Naive B cell (primary cell): Measurements from ENCODE around the gene SLC19A1. TPM values are rescaled to one million over a fixed set of nuclear protein-coding genes. Genes with fewer than 3 reads are reported as not detected.
A peak's percentile ranks its signal among the peaks of the same experiment; 100 is the strongest.

Experiments used
- ATAC-seq, 2 donors: fragments of 150-1000 bp; cut with Tn5 transposase; 2 replicates each; pipeline ENCODE4 v1.10.0; 2021; ENCODE audit warnings: low read depth in 2 of 2, mild to moderate bottlenecking in 2 of 2, moderate library complexity in 2 of 2
- DNase-seq: peaks from one replicate; pipeline ENCODE4 v3.0.0; 2022
- H3K27ac Mint-ChIP-seq, 6 donors: one replicate each; pipeline ENCODE4 v1.8.0; 2020 to 2022; ENCODE audit warnings: mild to moderate bottlenecking in 6 of 6, mixed read lengths in 6 of 6, moderate library complexity in 5 of 6, inconsistent platforms in 2 of 6
- H3K27me3 Mint-ChIP-seq, 3 donors: one replicate each; pipeline ENCODE4 v1.8.0; 2021 to 2022; ENCODE audit warnings: mixed read lengths in 3 of 3, mild to moderate bottlenecking in 1 of 3
- H3K36me3 Mint-ChIP-seq, 2 donors: one replicate each; pipeline ENCODE4 v1.8.0; 2020 to 2022; ENCODE audit warnings: mixed read lengths in 2 of 2, inconsistent platforms in 1 of 2, mild to moderate bottlenecking in 1 of 2
- H3K4me1 Mint-ChIP-seq, 3 donors: one replicate each; pipeline ENCODE4 v1.8.0; 2020 to 2022; ENCODE audit warnings: mixed read lengths in 3 of 3, inconsistent platforms in 1 of 3, mild to moderate bottlenecking in 1 of 3, moderate library complexity in 1 of 3
- H3K4me3 Mint-ChIP-seq, 8 donors: one replicate each; pipeline ENCODE4 v1.8.0; 2020 to 2022; ENCODE audit warnings: mild to moderate bottlenecking in 8 of 8, mixed read lengths in 8 of 8, moderate library complexity in 8 of 8, inconsistent platforms in 2 of 8
- H3K9me3 Mint-ChIP-seq, 7 donors: one replicate each; pipeline ENCODE4 v1.8.0; 2020 to 2022; ENCODE audit warnings: mixed read lengths in 7 of 7, mild to moderate bottlenecking in 5 of 7, inconsistent platforms in 2 of 7, moderate library complexity in 1 of 7
- polyA plus RNA-seq, 6 donors: library from polyadenylated mRNA; unstranded; fragments of 300-500 nt; fragmentation: Illumina TruSeq; gene quantifications; one replicate each; pipeline ENCODE4 v1.2.3, GENCODE V29; 2021; ENCODE audit warnings: low read depth in 6 of 6

SLC19A1 gene
- polyA plus RNA-seq, 6 donors from 2014 or later, result 2.9 to 20.0 (median 4.3) TPM

DNA sequence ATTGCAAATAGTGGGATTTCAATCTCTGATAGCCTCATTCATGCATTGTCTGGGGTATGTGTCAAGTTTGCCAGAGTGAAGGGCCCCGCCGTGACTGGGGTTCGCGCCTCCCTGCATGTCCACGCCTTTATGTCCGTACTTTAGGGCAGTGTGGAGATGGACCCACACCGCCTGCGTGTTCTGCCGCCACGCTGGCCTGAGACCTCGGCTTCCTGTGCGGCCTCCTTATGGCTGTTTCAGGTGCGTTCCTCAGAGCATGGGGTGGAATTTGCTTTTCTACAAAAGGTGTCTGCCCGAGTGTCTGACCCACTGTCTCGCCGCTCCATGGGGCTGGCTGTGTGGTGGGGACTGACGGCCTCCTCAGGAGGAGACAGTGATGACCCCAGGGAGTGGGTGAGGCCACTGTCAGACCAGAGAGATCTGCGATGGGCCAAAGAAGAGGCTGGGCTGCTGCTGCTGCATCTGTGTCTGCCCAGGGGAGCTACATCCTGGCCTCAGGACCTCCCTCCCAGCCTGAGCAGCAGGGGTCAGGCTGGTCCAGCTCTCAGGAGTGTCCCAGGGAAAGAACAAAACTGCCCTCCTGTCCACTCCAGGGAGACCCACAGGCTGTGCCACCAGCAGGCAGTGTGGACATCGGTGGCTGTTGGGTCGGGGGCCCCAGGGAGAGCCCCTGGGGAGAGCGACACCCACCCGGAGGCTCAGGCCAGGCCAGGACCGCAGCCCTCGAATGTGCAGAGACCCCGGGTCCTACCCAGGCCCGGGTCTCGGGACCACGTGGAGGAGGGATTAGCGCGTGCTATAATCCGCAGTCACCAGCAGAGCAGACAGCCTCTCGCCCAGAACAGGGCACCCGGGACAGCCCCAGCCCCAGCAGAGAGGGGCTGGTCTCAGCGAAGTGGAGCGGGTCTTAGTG, 9.8 kb upstream of the SLC19A1 start:
- no peaks in the 10 kb centered on the region for H3K27me3 Mint-ChIP-seq
- H3K4me1 Mint-ChIP-seq, result peaks cover 34 to 43% (median 36%) of the 10 kb centered on the region in 3 donors
- H3K27ac Mint-ChIP-seq, result peak overlapping the region in 5 of 6 donors; percentile 80 to 97 (median 93)
- no peaks in the 10 kb centered on the region for H3K36me3 Mint-ChIP-seq
- ATAC-seq (no peak), DNase-seq (no peak)
- H3K9me3 Mint-ChIP-seq, result no peaks in the 10 kb centered on the region
- H3K4me3 Mint-ChIP-seq, result peak overlapping the region in 6 of 8 donors; percentile 37 to 89 (median 80)

- Mint-ChIP-seq H3K9me3 (no peaks in the 10 kb centered on the region), H3K36me3 (no peaks in the 10 kb centered on the region), H3K27me3 (no peaks in the 10 kb centered on the region), H3K27ac (peak overlapping the region; percentile 82 to 97 (median 92)), H3K4me1 (peaks cover 34 to 43% (median 36%) of the 10 kb centered on the region in 3 donors), H3K4me3 (peak overlapping the region; percentile 77 to 89 (median 82))
- no peak for DNase-seq
- no peak for ATAC-seq
These were observed 9.1 kb upstream of the SLC19A1 start for GRCh38 chr21:45551316-45551715.

GRCh38 chr21:45550522-45551210, 8.4 kb upstream of the SLC19A1 start:
- DNase-seq, result peak; percentile 73
- Mint-ChIP-seq H3K36me3 (no peaks in the 10 kb centered on the region), H3K27me3 (no peaks in the 10 kb centered on the region), H3K27ac (peak overlapping the region in 5 of 6 donors; percentile 82 to 94 (median 89)), H3K4me3 (peak overlapping the region; percentile 77 to 89 (median 82)), H3K4me1 (peaks cover 34 to 43% (median 36%) of the 10 kb centered on the region in 3 donors), H3K9me3 (no peaks in the 10 kb centered on the region)
- peak; percentile 70 to 80 for ATAC-seq

DNA sequence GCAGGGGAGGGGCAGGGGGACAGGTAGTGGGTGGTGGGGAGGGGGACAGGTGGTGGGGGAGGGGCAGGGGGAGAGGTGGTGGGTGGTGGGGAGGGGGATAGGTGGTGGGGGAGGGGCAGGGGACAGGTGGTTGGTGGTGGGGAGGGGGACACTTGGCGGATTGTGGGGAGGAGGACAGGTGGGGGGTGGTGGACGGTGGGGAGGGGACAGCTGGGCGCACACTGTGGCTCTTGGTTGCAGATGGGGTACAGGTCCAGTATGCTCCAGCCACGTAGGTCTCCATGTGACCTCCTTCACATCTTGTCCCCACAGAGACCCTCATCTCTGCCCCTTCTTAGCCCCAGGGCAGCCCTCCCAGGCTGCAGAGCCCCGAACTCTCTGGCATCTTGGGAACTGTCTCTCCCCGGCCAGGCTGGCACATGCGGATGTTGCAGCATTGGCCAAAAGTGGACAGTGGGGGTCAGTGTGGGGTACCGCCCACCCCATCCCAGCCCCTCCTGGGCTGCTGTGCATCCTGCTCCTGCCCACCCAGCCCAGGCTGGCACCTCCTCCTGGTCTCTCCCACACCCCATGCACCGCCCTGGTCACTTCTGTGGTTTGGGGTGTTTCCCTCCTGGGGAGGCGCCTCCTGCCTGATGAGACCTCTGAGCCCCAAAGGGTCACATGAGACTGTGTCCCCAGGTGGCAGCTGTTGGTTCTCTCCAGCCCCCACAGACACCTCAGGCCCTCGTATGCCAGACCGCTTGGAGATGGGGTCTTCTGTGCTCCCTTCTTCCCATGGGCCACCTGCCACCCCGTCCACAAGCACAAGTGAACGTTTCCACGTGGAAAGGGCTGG, 7.6 kb upstream of the SLC19A1 start:
- Mint-ChIP-seq H3K4me3 (peak overlapping the region; percentile 76 to 89 (median 80)), H3K4me1 (peaks cover 34 to 42% (median 38%) of the 10 kb centered on the region in 3 donors), H3K36me3 (no peaks in the 10 kb centered on the region), H3K27ac (peak overlapping the region in 2 of 6 donors; percentile 84 to 92), H3K27me3 (no peaks in the 10 kb centered on the region), H3K9me3 (no peaks in the 10 kb centered on the region)
- DNase-seq (no peak), ATAC-seq (no peak)

- DNase-seq (no peak), ATAC-seq (no peak)
- Mint-ChIP-seq H3K4me1 (peaks cover 29 to 37% (median 33%) of the 10 kb centered on the region in 3 donors), H3K27ac (peak overlapping the region in 3 of 6 donors; percentile 3 to 78 (median 44)), H3K36me3 (no peaks in the 10 kb centered on the region), H3K4me3 (peak overlapping the region in 6 of 8 donors; percentile 43 to 78 (median 60)), H3K27me3 (no peaks in the 10 kb centered on the region), H3K9me3 (no peaks in the 10 kb centered on the region)
These were observed 6.7 kb upstream of the SLC19A1 start for GRCh38 chr21:45548711-45549491.

DNA sequence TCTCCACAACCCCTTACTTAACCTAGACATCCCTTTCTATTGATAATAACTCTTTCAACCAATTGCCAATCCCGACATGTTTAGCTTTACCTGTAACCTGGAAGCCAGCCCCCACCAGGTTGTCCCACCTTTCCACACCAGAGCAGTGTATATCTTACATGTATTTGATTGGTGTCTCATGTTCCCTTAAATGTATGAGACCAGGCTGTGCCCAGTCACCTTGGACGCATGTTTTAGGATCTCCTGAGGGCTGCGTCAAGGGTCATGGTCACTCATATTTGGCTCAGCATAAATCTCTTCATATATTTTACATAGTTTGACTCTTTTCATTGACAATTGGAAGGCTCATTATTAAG, 5.3 kb upstream of the SLC19A1 start:
- peaks cover 29 to 43% (median 33%) of the 10 kb centered on the region in 3 donors for H3K4me1 Mint-ChIP-seq
- no peak for DNase-seq
- peak overlapping the region in 1 of 8 donors; percentile 37 for H3K4me3 Mint-ChIP-seq
- no peak for ATAC-seq
- H3K27me3 Mint-ChIP-seq, result no peaks in the 10 kb centered on the region
- no peaks in the 10 kb centered on the region for H3K36me3 Mint-ChIP-seq
- H3K27ac Mint-ChIP-seq, result no peak overlapping the region
- no peaks in the 10 kb centered on the region for H3K9me3 Mint-ChIP-seq

DNA sequence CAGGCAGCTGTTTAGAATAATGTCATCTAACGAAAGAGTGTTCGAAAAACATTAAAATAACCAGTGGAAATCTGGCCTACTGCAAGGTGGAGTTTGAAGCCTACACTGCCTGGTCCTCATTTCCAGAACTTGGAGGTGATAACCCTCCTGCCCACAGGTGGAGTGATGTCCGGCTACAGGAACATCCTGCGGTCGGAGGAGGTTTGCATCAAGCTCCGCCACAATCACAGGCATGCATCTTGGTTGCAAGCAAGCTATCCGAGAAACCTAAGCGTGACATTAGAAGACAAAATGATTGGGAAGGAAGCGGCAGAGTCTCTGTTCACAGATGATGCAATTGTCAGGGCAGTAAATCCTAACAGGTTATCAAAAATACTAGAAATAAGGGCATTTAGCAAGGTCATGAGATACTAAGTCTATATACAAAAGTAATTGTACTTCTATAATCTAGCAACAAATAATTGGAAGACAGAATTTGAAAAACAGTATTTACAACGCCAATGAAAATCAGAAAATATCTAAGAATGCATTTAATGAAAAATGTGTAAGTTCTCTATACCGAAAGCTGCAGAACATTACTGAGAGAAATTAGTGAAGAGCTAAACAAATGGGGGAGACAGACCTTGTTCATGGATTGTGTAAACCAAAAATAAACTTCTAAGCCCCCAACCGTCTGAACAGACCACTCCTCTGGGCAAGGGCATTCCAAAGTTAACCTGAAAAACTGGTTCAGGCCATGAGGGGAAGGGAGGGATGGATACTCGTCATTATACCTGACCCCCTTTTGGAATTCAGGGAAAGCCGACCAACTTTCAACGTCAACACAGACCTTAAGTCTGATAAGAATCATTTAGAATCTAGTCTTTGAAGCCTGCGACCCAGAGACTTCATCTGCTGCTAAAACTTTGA, 4.7 kb upstream of the SLC19A1 start:
- peaks cover 27 to 40% (median 31%) of the 10 kb centered on the region in 3 donors for H3K4me1 Mint-ChIP-seq
- H3K9me3 Mint-ChIP-seq, result no peaks in the 10 kb centered on the region
- H3K27me3 Mint-ChIP-seq, result no peaks in the 10 kb centered on the region
- H3K4me3 Mint-ChIP-seq, result peak overlapping the region in 1 of 8 donors; percentile 58
- no peak for DNase-seq
- H3K36me3 Mint-ChIP-seq, result no peaks in the 10 kb centered on the region
- ATAC-seq, result no peak
- peak overlapping the region in 1 of 6 donors; percentile 31 for H3K27ac Mint-ChIP-seq

DNA sequence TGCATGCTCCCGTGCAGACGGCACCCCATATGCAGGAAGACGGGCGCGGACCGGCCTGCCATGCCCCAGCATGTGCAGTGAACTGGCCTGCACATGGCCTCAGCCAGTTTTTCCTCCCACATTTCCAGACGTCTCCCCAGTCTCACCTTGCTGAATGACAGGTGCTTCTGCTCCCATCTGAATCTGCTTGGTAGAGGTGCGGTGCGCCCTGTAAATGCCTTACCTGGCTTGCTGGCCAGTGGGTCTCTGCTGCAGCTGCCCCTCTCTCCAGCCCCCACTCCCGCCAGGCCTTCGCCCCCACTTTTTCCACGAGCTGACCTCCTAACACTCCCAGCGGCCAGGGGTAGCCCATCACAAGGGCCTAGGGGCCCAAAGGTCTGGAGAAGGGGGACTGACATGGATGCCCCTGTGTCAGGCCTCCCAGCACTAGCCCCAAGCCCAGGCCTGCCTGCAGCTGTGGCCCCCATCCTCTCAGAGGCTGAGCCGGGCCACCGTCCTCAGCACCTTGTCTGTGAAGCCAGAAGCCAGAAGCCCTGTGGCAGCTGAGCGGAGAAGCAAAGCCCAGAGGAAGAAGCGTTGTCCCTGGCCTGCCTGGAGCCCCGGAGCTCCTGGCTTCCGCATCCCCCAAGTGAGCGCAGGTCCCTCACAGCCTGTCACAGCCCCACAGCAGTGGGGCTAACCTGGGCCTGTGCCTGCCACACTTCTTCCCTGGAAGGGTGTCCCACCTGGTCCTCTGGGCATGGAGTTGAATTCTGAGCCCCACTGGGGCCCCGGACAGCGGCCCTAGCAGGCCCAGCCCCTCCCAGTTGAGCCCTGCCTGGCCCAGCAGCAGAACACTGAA, 3.7 kb upstream of the SLC19A1 start:
- no peak for ATAC-seq
- Mint-ChIP-seq H3K4me1 (peaks cover 17 to 37% (median 23%) of the 10 kb centered on the region in 3 donors), H3K4me3 (peak overlapping the region in 1 of 8 donors; percentile 58), H3K27ac (no peak overlapping the region), H3K9me3 (no peaks in the 10 kb centered on the region), H3K36me3 (no peaks in the 10 kb centered on the region), H3K27me3 (no peaks in the 10 kb centered on the region)
- DNase-seq, result no peak

- DNase-seq (no peak), ATAC-seq (no peak)
- Mint-ChIP-seq H3K4me3 (peak overlapping the region in 3 of 8 donors; percentile 39 to 43 (median 41)), H3K27ac (no peak overlapping the region), H3K27me3 (no peaks in the 10 kb centered on the region), H3K4me1 (peaks cover 10 to 31% (median 21%) of the 10 kb centered on the region in 3 donors), H3K36me3 (no peaks in the 10 kb centered on the region), H3K9me3 (no peaks in the 10 kb centered on the region)
These were observed 3.0 kb upstream of the SLC19A1 start for GRCh38 chr21:45545236-45545570.

- Mint-ChIP-seq H3K4me3 (peak overlapping the region in 2 of 8 donors; percentile 22 to 44), H3K27ac (no peak overlapping the region), H3K9me3 (no peaks in the 10 kb centered on the region)
These were observed 2.4 kb upstream of the SLC19A1 start for GRCh38 chr21:45544449-45545235.

More at GRCh38 chr21:45544449-45545235, 2.4 kb upstream of the SLC19A1 start:
- no peak for ATAC-seq
- Mint-ChIP-seq H3K27me3 (no peaks in the 10 kb centered on the region), H3K36me3 (no peaks in the 10 kb centered on the region), H3K4me1 (peaks cover 6 to 31% (median 18%) of the 10 kb centered on the region in 3 donors)
- no peak for DNase-seq
